Peyer's patch (tissue), 4 donors: Measurements from ENCODE around the gene NELL1.

Experiments used
- CTCF ChIP-seq, 6 experiments: fragments of 450-650 bp in 4 of 6; fragments of 200-600 bp in 2 of 6; sonication (generic) in 1 of 6; IDR thresholded peaks; one replicate each; pipeline ENCODE4 v1.5.1; 2017 to 2019; ENCODE audit warnings: antibody characterized with exemption in 6 of 6, mild to moderate bottlenecking in 3 of 6, moderate library complexity in 1 of 6
- POLR2A ChIP-seq, 2 donors: fragments of 450-650 bp; IDR thresholded peaks; one replicate each; pipeline ENCODE4 v1.5.1; 2017; ENCODE audit warnings: antibody characterized with exemption in 2 of 2, mild to moderate bottlenecking in 2 of 2, moderate library complexity in 2 of 2

GRCh38 chr11:21185959-21186358 lies 516.6 kb downstream of the NELL1 start:
- TF ChIP-seq CTCF (IDR thresholded peaks at IDR 0.05) (no peak), POLR2A (IDR thresholded peaks at IDR 0.05) (no peak)
